ENCODE data around the gene SLC12A7.
"Not testable (repeated sequence)": the region's sequence is repeated elsewhere in the genome, so short reads cannot be mapped to it uniquely, and the experiment has no call there.

SLC12A7 gene

DNA sequence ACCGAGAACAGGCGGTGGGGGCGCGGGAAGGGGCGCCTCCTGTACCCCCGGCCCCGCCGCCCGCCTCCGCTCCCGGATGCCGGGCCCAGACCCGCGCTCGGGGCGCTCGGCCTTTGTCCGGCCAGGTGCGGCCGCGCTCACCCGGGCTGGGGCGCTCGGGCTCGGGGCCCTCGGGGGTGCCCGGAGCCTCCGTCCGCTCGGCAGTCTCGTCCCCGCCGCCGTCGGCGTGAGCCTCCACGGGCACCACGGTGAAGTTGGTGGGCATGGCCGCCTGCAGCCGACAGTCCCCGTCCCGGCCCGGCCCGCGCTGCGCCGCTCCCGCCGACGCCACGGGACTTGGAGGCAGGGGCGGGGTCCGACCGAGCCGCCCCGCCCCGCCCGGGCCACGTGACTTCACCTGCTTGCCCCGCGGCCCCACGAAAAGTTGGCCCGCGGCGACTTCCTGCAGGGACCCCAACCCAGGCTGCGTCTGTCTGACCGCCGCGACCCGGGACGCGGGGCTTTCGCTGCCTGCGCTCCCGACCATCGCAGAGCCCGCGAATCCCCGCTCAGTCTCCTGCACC is at the start of gene SLC12A7:
Gene SLC12A7, minus strand, starts transcription at position 337 of the 563 bp plus-strand sequence. Its CDS starts 72 bp downstream, at position 265.
- DNase-seq: peak; percentile 45

- no peak for DNase-seq
These were observed 49.4 kb upstream of the SLC12A7 start for GRCh38 chr5:1161108-1161832.

DNA sequence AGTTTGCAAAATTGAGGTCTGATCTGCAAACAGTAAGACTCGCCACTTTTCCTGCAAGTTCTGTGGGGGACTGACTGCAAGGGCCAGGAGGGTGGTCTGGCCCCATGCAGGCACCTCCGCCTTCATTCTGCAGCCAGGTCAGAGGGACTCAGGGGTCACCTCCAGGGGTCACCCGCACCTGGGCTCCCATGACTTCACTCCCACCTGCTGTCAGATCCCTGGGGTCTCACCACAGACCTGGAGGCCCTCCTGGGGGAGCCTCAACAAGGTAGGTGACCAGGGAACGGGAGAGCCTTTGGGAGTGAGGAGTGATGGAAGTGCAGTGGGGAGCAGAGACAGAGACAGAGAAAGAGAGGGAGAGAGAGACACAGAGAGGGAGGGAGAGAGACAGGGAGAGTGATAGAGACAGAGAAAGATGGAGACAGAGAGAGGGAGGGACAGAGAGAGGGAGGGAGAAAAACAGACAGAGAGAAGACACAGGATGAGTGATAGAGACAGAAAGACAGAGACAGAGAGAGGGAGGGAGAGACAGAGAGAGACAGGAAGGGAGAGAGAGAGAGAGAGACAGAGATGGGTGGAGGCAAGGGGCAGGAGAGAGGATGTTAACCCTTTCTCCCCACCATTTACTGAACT is 48.0 kb upstream of the SLC12A7 start:
- DNase-seq: no peak

DNA sequence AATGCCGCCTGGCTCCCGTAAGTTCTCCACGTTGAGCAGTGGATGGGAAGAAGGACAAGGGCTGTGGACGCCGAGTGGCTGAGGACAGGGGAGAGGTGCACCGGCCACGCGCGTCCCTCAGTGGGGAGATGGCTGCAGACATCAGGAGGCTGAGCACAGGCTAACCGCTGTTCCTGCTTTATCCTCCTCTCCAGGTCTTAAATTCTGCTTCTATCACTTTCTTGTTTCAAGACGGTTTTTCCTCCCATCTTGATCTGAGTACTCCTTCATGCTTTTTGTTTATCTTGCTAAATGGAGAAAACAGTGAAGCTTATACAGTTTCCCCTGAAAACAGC is 47.4 kb upstream of the SLC12A7 start:
- DNase-seq: no peak

DNA sequence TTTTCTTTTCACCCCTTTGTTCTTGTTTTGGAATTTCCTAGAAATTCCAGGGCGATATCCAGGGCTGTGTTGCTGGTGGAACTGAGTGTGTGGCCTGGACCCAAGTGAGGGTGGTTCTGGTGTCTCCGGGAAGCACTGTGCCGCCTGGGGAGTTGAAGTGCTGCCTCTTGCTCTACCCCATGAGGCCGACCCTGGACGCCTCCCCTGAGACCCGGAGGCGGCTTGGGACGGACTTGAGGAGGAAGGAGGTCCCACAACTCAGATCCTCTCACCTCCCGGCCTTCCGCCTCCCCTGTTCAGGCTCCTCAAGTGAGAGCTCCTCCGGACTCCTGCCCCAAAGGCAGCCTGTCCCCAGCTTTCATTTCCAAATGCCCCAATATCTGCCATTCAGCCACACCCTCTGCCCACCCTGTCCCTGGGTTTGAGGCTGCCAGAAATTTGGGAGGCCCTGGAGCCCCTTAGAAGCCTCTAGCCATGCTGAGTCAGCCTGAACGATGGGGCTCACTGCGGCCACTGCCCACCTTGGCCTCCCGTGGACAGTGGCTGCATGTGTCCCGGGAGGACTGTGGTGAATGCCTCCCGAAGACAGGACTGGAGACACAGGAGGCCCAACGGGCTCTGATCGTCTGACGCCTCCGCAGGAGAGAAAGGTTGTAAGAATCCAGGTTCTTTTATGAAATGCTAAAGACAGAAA is 46.9 kb upstream of the SLC12A7 start:
- DNase-seq: no peak

DNA sequence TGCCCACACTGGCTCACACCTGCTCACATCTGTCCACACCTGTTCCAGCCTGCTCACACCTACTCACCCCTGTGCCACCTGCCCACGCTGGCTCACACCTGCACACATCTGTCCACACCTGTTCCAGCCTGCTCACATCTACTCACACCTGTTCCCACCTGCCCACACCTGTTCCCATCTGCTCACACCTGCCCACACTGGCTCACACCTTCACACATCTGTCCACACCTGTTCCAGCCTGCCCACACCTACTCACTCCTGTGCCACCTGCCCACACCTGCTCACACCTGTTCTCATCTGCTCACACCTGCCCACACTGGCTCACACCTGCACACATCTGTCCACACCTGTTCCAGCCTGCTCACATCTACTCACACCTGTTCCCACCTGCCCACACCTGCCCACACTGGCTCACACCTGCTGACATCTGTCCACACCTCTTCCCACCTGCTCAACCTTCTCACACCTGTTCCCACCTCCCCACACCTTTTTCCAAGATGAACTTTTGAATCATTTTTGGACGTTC is 45.7 kb upstream of the SLC12A7 start:
- DNase-seq: not testable (repeated sequence)

DNA sequence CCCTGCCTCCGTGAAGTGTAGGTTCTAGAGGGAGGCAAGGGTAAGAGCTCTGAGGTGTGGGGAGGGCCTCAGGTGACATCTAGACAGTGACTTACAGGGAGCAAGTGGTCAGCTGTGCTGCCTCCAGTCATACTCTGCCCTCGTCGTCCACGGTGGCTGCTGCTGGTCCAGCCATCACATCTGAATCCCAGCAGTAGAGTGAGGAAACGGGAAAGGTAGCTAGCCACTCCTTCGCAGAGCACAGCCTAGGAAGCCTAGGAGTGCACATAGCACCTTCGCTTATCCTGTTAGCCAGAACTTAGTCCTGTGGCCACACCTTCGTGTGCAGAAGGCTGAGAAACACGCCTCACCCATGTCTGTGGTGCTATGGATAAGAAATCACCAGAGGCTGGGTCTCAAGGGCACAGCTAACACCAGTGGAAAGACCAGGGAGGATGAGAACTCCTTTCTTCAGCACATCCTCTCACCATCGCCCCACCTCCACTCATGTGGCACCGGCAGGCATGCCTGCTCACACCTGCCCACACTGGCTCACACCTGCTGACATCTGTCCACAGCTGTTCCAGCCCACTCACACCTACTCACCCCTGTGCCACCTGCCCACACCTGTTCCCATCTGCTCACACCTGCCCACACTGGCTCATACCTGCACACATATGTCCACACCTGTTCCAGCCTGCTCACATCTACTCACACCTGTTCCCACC is 45.0 kb upstream of the SLC12A7 start:
- no peak for DNase-seq

GRCh38 chr5:1156033-1156753 is 44.3 kb upstream of the SLC12A7 start:
- no peak for DNase-seq

- DNase-seq: no peak
These were observed 43.5 kb upstream of the SLC12A7 start for GRCh38 chr5:1155191-1156032.

DNA sequence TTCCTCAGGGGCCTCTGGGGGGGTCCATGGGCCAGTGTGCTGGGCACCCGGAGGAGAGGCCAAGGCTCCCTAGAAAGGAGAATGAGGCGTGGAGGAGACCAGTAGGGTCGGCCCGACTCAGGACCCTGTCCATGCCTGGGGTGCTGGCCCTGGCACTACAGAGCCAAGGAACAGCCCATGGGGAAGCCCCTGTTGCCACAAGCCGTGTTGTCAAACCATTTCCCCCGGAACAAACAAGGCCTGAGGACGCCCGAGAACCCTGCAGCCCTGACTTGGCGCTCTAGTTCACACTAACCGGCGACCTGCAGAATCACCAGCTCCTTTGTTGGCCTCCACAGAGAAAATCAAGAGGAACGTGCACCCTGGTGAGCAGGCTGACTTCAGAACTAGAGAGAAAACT is 41.6 kb upstream of the SLC12A7 start:
- peak; percentile 13 for DNase-seq

DNA sequence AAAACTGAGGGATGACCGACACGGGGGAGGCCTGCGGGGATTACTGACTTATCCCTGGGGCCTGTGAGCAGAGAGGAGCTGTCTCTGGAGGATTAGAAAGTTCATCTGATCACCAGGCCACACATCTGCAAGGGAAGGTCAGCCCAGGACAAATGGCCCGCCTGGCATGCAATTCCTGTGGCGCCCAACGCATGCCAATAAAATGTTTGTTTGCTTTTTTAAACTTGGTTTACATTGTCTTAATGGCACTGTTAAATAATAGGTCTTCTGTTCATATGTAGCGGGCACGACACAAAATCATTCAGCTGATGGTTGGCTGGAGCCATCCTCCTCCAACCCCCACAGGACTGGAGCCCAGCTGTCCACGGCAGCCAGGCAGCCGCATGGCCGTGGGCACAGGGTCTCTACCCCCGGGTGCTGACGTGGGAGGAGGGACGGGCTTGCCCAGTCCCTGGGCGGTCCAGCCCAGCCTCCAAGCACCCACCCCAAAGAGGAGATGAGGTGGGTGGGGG is 41.0 kb upstream of the SLC12A7 start:
- DNase-seq: no peak

DNA sequence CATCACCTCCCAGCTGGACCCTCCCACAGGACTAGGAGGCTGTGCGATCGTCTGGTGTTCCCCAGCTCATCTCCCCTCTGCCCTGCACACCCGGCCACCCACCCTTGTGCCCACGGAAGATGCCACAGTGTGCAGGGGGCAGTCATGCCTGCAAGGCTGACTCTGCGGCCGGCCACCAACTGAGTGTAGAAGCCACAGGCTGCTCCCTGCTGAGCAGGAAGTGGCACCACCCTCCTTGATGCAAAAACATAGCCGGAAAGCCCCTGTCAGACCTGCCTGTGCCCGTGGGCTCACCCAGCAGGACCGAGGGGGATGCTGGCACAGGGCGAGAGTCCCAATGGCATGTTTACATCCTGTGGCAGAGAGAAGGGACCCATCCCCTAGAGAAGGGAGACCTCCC is 40.3 kb upstream of the SLC12A7 start:
- DNase-seq: peak; percentile 29

DNA sequence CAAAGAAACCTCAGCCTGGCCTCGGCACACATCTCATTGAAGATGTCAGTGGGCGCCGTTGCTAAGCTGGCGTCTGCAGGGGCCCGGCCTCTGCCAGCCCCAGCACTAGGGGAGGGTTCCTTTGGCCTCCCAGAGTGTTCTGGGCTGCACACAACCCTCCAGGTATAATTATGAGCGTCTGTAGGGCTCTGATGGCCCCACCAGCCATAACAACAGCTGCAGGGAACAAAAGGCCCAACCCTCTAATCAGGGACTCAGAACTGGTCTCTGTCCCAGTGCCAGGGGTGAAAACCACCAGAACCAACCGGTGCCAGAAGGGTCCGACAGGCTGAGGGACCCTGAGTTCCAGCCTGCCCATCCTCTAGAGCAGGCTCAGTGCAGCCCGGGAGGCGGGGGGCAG is 39.5 kb upstream of the SLC12A7 start:
- no peak for DNase-seq

GRCh38 chr5:1150866-1151265 is 39.0 kb upstream of the SLC12A7 start:
- no peak for DNase-seq

DNA sequence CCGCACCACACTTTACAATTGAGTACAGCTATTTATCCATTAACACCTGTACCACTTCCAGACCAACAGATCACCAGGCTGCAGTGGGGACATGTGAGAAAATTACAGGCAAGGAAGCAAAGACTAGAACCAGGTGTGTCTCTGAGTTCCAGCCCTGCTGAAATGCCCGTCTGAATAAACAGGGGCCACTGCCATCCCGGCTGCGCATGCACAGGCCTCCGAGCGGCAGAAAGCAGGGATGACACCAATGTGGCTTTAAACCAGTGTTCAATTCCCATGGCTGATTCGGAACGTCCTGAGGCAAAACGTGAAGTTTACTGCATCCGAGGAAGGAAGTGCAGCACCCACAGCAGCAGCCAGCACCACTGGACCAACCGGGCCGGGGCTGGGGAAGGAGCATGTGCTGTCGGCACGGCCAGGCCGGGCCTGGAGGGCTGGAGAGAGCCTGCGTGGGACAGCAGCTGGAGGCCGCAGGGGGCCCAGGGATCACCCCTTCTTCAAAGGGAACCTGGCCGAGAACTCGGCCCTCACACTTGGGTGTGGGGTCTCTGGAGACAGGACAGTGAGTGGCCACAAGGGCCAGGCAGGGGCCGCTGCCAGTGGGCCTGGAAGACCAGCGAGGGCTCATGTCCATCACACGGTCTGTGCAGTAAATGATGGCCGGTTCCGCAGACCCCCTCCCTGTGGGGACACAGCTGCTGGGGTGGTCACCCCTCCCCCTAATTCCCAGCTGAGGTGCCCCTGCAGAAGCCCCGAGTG is 33.0 kb upstream of the SLC12A7 start:
- no peak for DNase-seq

GRCh38 chr5:1144089-1144488 is 32.2 kb upstream of the SLC12A7 start:
- DNase-seq: no peak

- DNase-seq: no peak
These were observed 31.7 kb upstream of the SLC12A7 start for GRCh38 chr5:1143670-1143951.

- DNase-seq: no peak
These were observed 31.2 kb upstream of the SLC12A7 start for GRCh38 chr5:1142886-1143669.

DNA sequence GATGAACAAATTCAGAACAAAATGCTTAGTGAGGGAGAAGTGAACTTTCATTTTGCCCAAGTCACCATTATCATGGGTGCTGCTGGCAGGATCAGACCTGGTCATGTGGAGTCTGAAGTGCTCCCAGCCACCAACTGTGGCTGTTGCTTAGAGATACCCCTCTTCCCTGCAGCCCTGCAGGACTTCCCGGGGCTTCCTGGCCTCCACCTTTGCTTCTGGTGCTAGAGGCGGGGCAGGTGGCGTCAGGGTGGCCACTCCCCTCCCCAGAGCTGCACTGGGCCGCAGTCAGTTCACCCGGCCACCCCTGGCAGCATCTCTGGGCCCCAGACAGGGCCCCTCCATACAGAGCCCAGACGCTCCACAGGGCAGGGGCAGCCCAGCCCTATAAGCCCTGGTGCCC is 30.0 kb upstream of the SLC12A7 start:
- no peak for DNase-seq

DNA sequence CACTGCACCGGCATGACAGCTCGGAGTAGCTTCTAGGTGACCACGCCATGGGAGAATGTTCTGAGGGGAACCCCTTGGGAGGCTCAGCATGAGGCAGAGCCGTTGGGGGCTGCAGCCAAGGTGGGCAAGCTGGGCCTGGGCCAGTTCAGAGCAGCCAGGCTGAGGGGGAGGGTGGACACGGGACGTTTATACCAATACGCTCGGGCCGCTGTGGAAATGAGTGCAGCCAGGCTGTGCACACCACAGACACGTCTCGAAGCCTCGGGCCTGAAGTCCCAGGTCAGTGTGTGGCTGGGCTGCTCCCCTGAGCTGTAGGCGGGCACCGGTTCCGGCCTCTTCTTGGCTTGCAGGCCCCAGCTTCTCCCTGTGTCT is 28.9 kb upstream of the SLC12A7 start:
- no peak for DNase-seq

Data from CD4-positive, alpha-beta T cell treated with Interleukin-21 for 1 hour (primary cell).